Stimulated activated CD8-positive, alpha-beta memory T cell treated with anti-CD3 and anti-CD28 coated beads, Interleukin-4, amount 100 ng/mL, for 4 hours (primary cell): ENCODE results near the gene AGRN.
"Not testable (repeated sequence)": the region's sequence is repeated elsewhere in the genome, so short reads cannot be mapped to it uniquely, and the experiment has no call there.

Experiments used
- DNase-seq, 2 donors: peaks; one replicate each; pipeline ENCODE4 v3.0.0-alpha.2; 2020; ENCODE audit warnings: low read depth in 2 of 2, low spot score in 1 of 2

The AGRN gene

DNA sequence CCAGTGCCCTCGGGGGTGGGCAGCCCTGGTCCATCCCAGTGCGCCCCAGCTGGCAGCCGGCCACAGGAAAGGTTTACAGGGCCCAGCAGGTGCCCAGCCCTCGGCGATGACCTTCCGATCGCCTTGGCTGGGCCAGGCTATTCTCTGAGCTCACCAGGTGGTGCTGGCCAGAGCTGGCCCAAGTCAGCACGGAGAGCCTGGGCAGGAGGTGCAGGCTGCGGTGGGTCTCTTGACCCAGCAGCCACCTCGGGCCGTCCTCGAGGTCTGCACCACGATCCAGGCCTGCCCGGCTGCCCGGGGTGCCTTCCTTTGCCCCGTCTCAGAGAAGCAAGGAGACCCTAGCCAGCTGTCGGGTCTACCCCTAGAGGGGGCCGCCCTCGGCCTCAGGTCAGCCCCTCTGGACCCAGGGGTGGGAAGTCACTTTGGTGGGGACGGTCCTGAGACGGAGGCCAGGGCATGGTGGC is 38.4 kb upstream of the AGRN start:
- DNase-seq = no peak

DNA sequence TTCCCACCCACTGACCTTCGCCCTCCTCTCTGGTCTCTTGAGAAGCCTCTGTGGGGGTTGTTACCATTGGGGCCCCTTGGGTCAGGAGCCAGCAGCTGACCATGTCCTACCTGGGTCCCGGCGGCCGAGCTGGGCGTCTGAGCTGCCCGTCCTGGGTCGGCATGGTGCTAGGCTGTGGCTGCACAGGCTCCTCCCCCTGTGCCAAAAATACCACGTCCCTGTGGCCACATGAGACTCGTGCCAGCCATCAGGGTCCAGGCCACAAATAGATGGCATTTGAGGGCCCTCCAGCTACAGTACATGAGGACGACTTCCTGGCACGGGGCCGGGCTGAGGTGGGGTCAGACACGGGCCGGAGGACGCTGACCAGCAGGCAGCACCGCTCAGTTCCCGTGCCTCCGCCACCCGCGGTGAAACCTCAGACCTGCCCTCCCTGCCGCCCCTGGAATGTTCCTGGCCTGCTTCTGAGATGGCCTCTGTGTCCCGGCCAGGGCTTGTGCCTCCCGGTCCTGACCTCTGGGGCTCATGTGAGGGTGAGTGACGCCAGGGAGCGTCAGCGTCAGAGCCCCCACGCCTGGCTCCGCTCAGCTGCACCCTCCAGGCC is 37.9 kb upstream of the AGRN start, which contains the start of gene PERM1:
Gene PERM1 (minus strand): TSS at position 139 of the 604 bp plus-strand sequence. CDS start 1,064 bp downstream, outside the sequence.
- DNase-seq = no peak

DNA sequence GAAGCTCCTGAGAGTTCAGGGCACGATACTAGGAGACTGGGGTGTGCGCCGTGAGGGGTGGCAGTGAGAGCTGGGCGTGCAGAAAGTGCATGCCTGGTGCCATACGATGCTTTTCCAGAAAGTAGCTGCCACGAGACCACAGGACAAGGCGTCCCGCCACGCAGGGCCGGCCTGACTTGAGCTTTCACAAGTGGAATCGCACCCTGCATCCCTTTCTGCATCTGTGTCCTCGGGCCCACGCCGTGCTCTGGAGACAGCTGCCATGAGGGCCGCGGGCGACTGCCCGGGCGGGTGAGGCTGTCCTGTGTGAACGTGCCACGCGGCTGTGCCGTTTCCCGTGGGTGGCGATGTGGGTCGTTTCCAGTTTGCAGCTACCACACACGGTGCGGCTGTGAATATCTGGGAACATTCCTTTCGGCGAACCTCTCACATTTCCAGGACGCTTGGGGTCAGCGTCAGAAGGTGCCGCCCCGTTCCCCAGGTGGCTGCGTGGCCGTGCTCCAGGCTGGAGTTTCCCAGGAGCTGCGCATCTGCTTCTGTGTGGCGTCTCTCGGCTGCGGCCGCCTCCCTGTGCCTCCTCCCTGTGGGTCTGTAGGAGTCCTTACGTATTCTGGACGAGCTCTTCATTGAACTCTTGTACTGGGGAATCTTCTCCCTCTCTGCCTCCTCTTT is 37.0 kb upstream of the AGRN start:
- no peak for DNase-seq

- DNase-seq = peak in 1 of 2 donors; percentile 29
These were observed 36.0 kb upstream of the AGRN start for GRCh38 chr1:983798-984475.

DNA sequence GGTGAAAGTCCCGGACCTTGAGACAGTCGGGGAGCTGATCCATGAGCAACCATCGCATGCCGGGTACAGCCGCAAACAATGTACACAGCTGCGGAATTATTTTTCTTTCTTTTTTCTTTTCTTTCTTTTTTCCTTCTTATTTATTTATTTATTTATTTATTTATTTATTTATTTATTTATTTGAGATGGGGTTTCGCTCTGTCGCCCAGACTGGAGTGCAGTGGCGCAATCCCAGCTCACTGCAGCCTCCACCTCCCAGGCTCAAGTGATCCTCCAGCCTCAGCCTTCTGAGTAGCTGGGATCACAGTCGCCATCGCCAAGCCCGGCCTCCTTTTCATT is 35.5 kb upstream of the AGRN start:
- no peak for DNase-seq

DNA sequence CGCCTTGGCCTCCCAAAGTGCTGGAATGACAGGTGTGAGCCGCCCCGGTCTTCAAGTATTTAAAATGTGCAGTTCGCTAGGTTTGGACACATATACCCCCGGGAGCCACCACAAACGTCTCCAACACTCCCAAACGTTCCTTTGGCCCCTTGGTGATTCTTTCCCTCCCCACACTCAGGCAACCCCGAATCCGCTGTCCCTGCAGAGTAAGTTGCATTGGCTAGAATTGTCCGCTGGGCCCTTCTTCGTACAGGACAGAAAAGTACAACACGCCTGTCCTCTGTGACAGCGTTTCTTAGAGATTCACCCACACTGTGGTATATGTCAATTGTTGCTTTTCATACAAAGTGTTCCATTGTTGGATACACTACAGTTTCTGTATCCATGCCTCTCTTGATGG is 34.8 kb upstream of the AGRN start:
- no peak for DNase-seq

- not testable (repeated sequence) for DNase-seq
These were observed 31.9 kb upstream of the AGRN start for GRCh38 chr1:988061-988460.

- DNase-seq = not testable (repeated sequence)
These were observed 28.6 kb upstream of the AGRN start for GRCh38 chr1:991275-991674.

DNA sequence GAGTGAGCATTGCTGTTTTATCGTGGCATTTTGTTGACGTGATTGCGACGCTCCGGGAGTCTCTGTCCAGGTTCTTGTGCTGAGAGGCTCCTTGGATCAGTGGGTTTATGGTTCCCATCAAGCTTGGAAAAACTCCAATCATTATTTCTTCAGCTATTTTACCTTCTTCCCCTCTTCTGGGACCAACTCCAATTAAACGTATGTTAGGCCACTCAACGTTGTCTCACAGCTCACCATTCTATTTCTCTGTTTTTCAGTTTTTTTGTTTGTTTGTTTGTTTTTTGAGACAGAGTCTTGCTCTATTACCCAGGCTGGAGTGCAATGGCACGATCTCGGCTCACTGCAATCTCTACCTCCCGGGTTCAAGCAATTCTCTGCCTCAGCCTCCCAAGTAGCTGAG is 28.0 kb upstream of the AGRN start:
- DNase-seq = no peak

GRCh38 chr1:992362-992761 is 27.6 kb upstream of the AGRN start:
- DNase-seq = no peak

DNA sequence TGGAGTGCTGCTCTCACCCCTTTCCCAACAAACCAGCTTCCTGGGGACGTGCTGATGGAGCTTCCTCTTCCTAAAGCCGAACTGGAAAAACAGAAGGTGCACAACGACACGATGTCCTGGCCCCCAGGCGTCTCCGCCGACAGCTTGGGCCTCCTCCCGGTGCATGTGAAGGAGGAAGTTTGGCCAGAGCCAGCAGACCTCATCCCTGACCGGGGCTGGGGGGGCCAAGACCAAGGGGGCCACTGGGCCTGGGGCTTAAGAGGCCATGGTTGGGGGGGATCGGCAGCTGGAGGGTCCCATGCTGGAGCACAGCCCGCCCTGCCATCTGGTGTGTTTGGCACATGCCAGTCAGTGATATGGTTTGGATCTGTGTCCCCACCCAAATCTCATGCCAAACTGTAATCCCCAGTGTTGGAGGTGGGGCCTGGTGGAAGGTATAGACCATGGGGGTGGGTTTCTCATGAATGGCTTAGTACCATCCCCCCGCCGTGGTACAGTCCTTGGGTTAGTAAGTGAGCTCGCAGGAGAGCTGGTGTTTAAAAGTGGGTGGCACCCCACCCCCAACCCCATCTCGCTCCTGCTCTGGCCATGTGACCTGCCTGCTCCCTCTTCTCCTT is 26.4 kb upstream of the AGRN start:
- no peak for DNase-seq

DNA sequence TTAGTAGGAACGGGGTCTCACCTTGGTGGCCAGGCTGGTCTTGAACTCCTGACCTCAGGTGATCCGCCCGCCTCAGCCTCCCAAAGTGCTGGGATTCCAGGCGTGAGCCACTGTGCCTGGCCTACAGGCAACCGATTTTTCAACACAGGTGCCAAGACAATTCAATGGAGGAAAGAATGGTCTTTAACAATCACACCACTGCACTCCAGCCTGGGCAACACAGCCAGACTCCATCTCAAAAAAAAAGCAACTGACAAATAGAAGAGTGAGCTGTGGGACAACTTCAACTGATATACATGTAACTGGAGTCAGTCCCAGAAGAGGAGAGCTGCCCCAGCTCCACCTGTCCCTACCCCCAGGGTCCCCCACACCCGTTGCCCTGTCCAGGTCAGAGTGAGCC is 25.4 kb upstream of the AGRN start:
- not testable (repeated sequence) for DNase-seq

DNA sequence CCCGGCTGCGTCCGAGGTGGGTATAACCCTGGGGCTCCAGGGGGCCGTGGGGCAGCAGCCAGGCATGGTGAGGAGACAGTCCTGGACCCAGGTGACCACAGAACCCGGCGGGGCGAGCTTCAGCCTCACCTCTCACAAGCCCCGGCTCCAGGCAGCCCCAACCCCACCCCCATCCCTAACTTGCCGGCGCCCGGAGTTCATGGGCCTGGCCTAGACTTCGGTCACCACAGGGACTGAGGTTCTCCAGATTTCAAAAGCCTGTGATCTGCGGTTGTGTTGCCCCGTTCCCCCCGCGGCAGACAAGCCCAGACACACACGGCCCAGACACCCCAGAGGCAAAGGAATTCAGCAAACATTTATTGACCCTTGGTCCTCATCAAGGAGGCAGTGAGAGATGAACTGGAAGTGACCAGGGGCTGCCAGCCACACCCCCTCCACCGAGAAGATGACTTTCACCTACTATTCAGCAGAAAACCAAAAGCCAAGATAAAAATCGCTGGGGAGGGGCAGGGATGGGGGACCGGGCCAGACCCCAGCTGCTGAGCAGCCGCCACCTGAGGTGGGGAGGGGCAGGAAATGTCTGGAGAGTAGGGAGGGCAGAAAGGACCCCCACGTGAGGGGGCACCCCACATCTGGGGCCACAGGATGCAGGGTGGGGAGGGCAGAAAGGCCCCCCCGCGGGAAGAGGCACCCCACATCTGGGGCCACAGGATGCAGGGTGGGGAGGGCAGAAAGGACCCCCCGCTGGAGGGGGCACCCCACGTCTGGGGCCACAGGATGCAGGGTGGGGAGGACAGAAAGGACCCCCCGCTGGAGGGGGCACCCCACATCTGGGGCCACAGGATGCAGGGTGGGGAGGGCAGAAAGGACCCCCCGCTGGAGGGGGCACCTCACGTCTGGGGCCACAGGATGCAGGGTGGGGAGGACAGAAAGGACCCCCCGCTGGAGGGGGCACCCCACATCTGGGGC is 24.0 kb upstream of the AGRN start:
- no peak for DNase-seq

- DNase-seq = no peak
These were observed 22.8 kb upstream of the AGRN start for GRCh38 chr1:996851-997712.

DNA sequence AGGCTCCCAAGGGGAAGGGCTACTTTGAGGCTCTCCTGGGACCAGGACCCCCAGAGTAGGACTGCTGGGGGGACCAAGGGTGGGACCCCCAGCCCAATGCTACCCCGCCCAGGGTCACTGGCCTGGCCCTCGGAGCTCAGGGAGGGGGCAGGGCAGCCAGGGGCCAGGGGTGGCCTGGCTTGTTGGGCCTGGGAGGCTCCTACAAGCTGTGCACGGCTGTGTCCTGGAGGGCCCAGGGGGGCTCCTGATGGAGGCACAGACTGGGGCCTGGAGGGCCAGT is 22.3 kb upstream of the AGRN start:
- no peak for DNase-seq

DNA sequence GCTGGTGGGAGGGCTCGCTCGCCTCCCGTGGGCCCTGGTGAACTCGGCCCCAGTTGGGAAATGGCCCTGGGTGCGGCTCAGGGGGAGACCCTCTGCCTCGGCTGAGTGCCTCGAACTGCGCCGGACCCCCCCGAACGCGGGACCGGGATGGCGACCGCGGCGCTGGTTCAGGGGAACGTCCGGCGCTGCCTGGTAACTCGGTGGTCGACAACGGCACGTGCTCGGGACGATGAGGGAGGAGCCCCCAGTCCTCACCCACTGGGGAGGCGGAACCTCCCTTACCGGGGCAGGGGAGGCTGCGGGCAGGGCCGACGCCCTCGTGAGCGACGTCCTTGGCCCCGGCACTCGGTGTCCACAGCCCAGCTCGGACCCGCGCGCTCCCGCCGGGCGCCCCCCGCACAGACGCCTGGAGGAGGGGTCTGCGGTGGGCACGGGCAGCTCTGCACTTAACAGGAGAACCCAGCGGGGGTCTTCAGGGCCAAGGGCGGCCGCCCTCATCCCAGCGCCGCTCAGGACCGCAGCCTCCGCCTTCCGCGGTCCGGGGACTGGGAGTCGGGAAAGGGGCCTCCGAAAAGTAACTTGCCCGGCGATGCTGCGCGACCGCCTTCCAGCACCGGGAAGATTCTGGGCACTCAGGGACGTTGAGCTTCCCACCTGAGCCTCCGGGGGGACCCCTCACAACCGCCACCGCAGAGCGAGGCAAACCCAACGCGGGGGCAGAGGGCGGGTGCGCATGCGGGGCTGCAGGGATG is 21.8 kb upstream of the AGRN start:
- DNase-seq = no peak

- no peak for DNase-seq
These were observed 21.2 kb upstream of the AGRN start for GRCh38 chr1:998745-998994.

GRCh38 chr1:998995-999724 is 20.8 kb upstream of the AGRN start:
- no peak for DNase-seq

DNA sequence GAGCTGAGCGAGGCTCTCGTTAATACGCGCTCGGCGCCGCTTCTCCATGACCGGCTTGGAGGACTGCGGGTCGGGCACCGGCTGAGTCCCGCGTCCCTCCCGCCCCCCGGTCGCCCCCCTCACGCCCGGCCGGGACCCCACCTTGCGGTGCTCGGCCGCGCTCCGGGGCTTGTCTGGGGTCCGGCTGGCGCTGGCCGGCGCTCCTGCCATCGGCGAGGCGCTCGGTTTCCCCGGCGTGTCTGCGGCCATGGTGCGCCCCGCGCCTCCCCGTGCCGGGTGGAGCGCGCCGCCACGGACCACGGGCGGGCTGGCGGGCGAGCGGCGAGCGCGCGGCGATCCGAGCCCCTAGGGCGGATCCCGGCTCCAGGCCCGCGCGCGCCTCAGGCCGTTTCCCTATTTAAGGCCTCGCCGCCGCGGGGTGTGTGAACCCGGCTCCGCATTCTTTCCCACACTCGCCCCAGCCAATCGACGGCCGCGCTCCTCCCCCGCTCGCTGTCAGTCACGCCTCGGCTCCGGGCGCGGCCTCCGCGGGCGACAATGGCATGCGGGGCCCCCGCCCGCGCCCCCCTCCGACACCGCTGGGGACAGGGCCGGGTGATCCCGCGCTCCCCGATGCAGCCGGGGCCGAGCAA is 20.1 kb upstream of the AGRN start, which contains the start of gene HES4:
Gene HES4 (minus strand): TSS at position 373 of the 632 bp plus-strand sequence. CDS start 124 bp downstream, at position 249.
- peak in 1 of 2 donors; percentile 39 for DNase-seq
